H9 (cell line): ENCODE measurements around the gene KDM2A. TPM values are rescaled to one million over a fixed set of nuclear protein-coding genes. Genes with fewer than 3 reads are reported as not detected.

Source experiments
- DNase-seq: peaks from one replicate; pipeline ENCODE4 v3.0.0-alpha.2; 2017
- H2AFZ ChIP-seq: one replicate; pipeline ENCODE4 v1.6.1; 2013; ENCODE audit warnings: mild to moderate bottlenecking, low read length, control low read depth, moderate library complexity
- H2AK5ac ChIP-seq: 2 replicates; pipeline ENCODE4 v1.6.1; 2013; ENCODE audit warnings: low read length, control low read depth, mixed read lengths; ENCODE audit not compliant: insufficient read length
- H2BK120ac ChIP-seq: one replicate; pipeline ENCODE4 v1.6.1; 2013; ENCODE audit warnings: low read depth, mild to moderate bottlenecking, low read length, control low read depth, inconsistent platforms; ENCODE audit not compliant: poor library complexity, severe bottlenecking
- H2BK12ac ChIP-seq: 2 replicates; pipeline ENCODE4 v1.6.1; 2013; ENCODE audit warnings: low read length, control low read depth, mixed read lengths, low read depth; ENCODE audit not compliant: insufficient read length
- H2BK15ac ChIP-seq: 2 replicates; pipeline ENCODE4 v1.6.1; 2013; ENCODE audit warnings: low read depth, low read length, control low read depth
- H2BK20ac ChIP-seq: one replicate; pipeline ENCODE4 v1.6.1; 2013; ENCODE audit warnings: low read depth, mild to moderate bottlenecking, low read length, control low read depth, inconsistent platforms; ENCODE audit not compliant: poor library complexity, severe bottlenecking
- H2BK5ac ChIP-seq: 2 replicates; pipeline ENCODE4 v1.6.1; 2013; ENCODE audit warnings: low read length, control low read depth, mixed read lengths; ENCODE audit not compliant: insufficient read length
- H3K14ac ChIP-seq: 2 replicates; pipeline ENCODE4 v1.6.1; 2013; ENCODE audit warnings: low read length, control low read depth; ENCODE audit not compliant: insufficient read depth
- H3K18ac ChIP-seq: 2 replicates; pipeline ENCODE4 v1.6.1; 2013; ENCODE audit warnings: low read depth, mild to moderate bottlenecking, mixed read lengths, low read length, control low read depth; ENCODE audit not compliant: insufficient read length
- H3K23ac ChIP-seq: 2 replicates; pipeline ENCODE4 v1.6.1; 2013; ENCODE audit warnings: low read length, control low read depth, mixed read lengths, low read depth; ENCODE audit not compliant: insufficient read length
- H3K23me2 ChIP-seq: 2 replicates; pipeline ENCODE4 v1.6.1; 2013; ENCODE audit warnings: low read depth, mild to moderate bottlenecking, mixed read lengths, low read length, control low read depth; ENCODE audit not compliant: insufficient read length, poor library complexity, severe bottlenecking
- H3K27ac ChIP-seq: 2 replicates; pipeline ENCODE4 v1.5.1; 2013; ENCODE audit warnings: low read length, control low read depth, mixed read lengths, low read depth; ENCODE audit not compliant: insufficient read length
- H3K27me3 ChIP-seq: 2 replicates; pipeline ENCODE4 v1.6.1; 2013; ENCODE audit warnings: low read length, control low read depth, inconsistent platforms; ENCODE audit not compliant: insufficient read depth
- H3K4ac ChIP-seq: 2 replicates; pipeline ENCODE4 v1.6.1; 2013; ENCODE audit warnings: low read depth, mild to moderate bottlenecking, control low read depth, inconsistent platforms, low read length, moderate library complexity
- H3K4me1 ChIP-seq: 2 replicates; pipeline ENCODE4 v1.6.1; 2013; ENCODE audit warnings: low read length, control low read depth, inconsistent platforms; ENCODE audit not compliant: insufficient read depth
- H3K4me2 ChIP-seq: 2 replicates; pipeline ENCODE4 v1.6.1; 2013; ENCODE audit warnings: low read length, control low read depth, mixed read lengths; ENCODE audit not compliant: insufficient read length, insufficient read depth
- H3K56ac ChIP-seq: 2 replicates; pipeline ENCODE4 v1.6.1; 2013; ENCODE audit warnings: low read depth, mild to moderate bottlenecking, mixed read lengths, low read length, control low read depth; ENCODE audit not compliant: insufficient read length
- H3K79me1 ChIP-seq: 2 replicates; pipeline ENCODE4 v1.6.1; 2013; ENCODE audit warnings: low read depth, mild to moderate bottlenecking, moderate library complexity, low read length, control low read depth, inconsistent platforms; ENCODE audit not compliant: insufficient read depth, poor library complexity, severe bottlenecking
- H3K79me2 ChIP-seq: 2 replicates; pipeline ENCODE4 v1.6.1; 2013; ENCODE audit warnings: low read length, control low read depth, inconsistent platforms; ENCODE audit not compliant: insufficient read depth
- H3K9ac ChIP-seq: 2 replicates; pipeline ENCODE4 v1.6.1; 2013; ENCODE audit warnings: low read length, control low read depth, mixed read lengths; ENCODE audit not compliant: insufficient read length; ENCODE audit errors: extremely low read depth
- H3K9me3 ChIP-seq: one replicate; pipeline ENCODE4 v1.6.1; 2013; ENCODE audit warnings: low read depth, low read length, inconsistent platforms; ENCODE audit not compliant: control insufficient read depth
- H3T11ph ChIP-seq: one replicate; pipeline ENCODE4 v1.6.1; 2013; ENCODE audit warnings: mild to moderate bottlenecking, low read length, control low read depth, inconsistent platforms
- H4K20me1 ChIP-seq: one replicate; pipeline ENCODE4 v1.6.1; 2013; ENCODE audit not compliant: control insufficient read depth, insufficient read length, insufficient read depth
- H4K5ac ChIP-seq: 2 replicates; pipeline ENCODE4 v1.6.1; 2013; ENCODE audit warnings: low read depth, mild to moderate bottlenecking, mixed read lengths, low read length, control low read depth; ENCODE audit not compliant: insufficient read length
- H4K8ac ChIP-seq: replicated peaks from 2 replicates; pipeline ENCODE4 v1.6.1; 2013; ENCODE audit warnings: low read length, control low read depth, mixed read lengths, low read depth; ENCODE audit not compliant: insufficient read length
- H4K91ac ChIP-seq: 2 replicates; pipeline ENCODE4 v1.6.1; 2013; ENCODE audit warnings: low read depth, mild to moderate bottlenecking, moderate library complexity, mixed read lengths, low read length, control low read depth; ENCODE audit not compliant: insufficient read length
- H3K27ac Mint-ChIP-seq, 3 experiments: 2 replicates in 2 of 3; 3 replicates in 1 of 3; pipeline ENCODE4 v1.8.0; 2020 to 2021; ENCODE audit warnings: mixed read lengths in 3 of 3, mild to moderate bottlenecking in 1 of 3, moderate library complexity in 1 of 3
- H3K27me3 Mint-ChIP-seq: 2 replicates; pipeline ENCODE4 v1.8.0; 2021; ENCODE audit warnings: low read depth, mild to moderate bottlenecking, moderate library complexity, mixed read lengths
- H3K36me3 Mint-ChIP-seq, 3 experiments: 2 replicates in 2 of 3; 3 replicates in 1 of 3; pipeline ENCODE4 v1.8.0; 2020 to 2021; ENCODE audit warnings: low read depth in 3 of 3, mixed read lengths in 3 of 3; ENCODE audit not compliant: insufficient read depth in 1 of 3
- H3K4me1 Mint-ChIP-seq, 2 experiments: 2 replicates each; pipeline ENCODE4 v1.8.0; 2020; ENCODE audit warnings: mixed read lengths in 2 of 2
- H3K4me3 Mint-ChIP-seq, 2 experiments: 2 replicates in 1 of 2; 3 replicates in 1 of 2; pipeline ENCODE4 v1.8.0; 2020 to 2021; ENCODE audit warnings: mild to moderate bottlenecking in 2 of 2, mixed read lengths in 2 of 2, moderate library complexity in 1 of 2
- H3K9me3 Mint-ChIP-seq, 2 experiments: 2 replicates in 1 of 2; 3 replicates in 1 of 2; pipeline ENCODE4 v1.8.0; 2020; ENCODE audit warnings: mild to moderate bottlenecking in 2 of 2, mixed read lengths in 2 of 2, moderate library complexity in 1 of 2
- WGBS: extraction: QIAGEN DNeasy Blood & Tissue Kit; methylation state at CpG from one replicate; pipeline ENCODE4 v1.1.7; 2013; ENCODE audit warnings: missing lambda C conversion rate, low lambda C conversion rate, mixed read lengths; ENCODE audit not compliant: insufficient read length; ENCODE audit errors: extremely low coverage; 5-methylcytosine and 5-hydroxymethylcytosine counted together
- total RNA-seq: library from RNA; stranded (reverse); gene quantifications from 2 replicates; pipeline ENCODE4 v1.2.1, GENCODE V29; 2021
- TF ChIP-seq, protein P1 (sequence below): fragments of 200-600 bp; sonication (generic); conservative IDR thresholded peaks from 3 replicates; pipeline ENCODE4 v1.8.0; 2021; ENCODE audit warnings: antibody characterized with exemption, mild to moderate bottlenecking

Gene KDM2A
- total RNA-seq, 1 experiment from 2014 or later = 85.9 TPM

DNA sequence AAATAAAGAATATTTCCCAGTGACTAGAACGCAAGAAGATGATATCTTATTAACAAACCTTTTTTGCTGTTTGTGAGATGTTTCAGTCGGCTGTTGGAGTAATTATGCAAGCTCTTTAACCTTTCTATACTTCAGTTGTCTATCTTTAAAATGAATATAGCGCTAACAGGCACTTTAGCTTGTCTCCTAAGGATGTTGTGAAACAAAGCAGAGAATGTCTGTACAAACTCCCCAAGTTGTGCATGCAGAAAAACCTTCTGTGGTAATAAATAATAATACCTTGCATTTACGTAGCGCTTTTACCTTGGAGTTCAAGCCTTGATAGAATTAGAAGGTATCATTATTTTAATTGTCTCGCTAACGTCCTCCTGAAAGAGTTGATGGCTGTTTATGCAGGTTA, 1.9 kb upstream of the KDM2A start:
- H3K18ac ChIP-seq = no peak overlapping the region
- H3K9me3 ChIP-seq = no peaks in the 10 kb centered on the region
- no peak overlapping the region for H3K23ac ChIP-seq
- H4K20me1 ChIP-seq = no peaks in the 10 kb centered on the region
- no peak for DNase-seq
- Mint-ChIP-seq H3K27me3 (no peaks in the 10 kb centered on the region; the same call in 1 of the 2 replicates), H3K27ac (no peak overlapping the region), H3K4me3 (peak overlapping the region; percentile 72 to 83), H3K9me3 (peaks cover 0 to 2% of the 10 kb centered on the region in 2 experiments; a peak in 2 of 5 replicates), H3K36me3 (peaks cover 3 to 14% (median 5%) of the 10 kb centered on the region in 3 experiments; a peak in 5 of 7 replicates), H3K4me1 (peaks cover 38% of the 10 kb centered on the region in 2 experiments)
- H3K14ac ChIP-seq = peak overlapping the region; percentile 83; the same call in 1 of the 2 replicates
- no peak overlapping the region for H4K5ac ChIP-seq
- H2BK12ac ChIP-seq = no peak overlapping the region
- no peak overlapping the region for H4K8ac ChIP-seq
- H2AK5ac ChIP-seq = no peak overlapping the region
- H2BK5ac ChIP-seq = no peak overlapping the region
- H2BK120ac ChIP-seq = no peak overlapping the region
- TF ChIP-seq, protein P1, sequence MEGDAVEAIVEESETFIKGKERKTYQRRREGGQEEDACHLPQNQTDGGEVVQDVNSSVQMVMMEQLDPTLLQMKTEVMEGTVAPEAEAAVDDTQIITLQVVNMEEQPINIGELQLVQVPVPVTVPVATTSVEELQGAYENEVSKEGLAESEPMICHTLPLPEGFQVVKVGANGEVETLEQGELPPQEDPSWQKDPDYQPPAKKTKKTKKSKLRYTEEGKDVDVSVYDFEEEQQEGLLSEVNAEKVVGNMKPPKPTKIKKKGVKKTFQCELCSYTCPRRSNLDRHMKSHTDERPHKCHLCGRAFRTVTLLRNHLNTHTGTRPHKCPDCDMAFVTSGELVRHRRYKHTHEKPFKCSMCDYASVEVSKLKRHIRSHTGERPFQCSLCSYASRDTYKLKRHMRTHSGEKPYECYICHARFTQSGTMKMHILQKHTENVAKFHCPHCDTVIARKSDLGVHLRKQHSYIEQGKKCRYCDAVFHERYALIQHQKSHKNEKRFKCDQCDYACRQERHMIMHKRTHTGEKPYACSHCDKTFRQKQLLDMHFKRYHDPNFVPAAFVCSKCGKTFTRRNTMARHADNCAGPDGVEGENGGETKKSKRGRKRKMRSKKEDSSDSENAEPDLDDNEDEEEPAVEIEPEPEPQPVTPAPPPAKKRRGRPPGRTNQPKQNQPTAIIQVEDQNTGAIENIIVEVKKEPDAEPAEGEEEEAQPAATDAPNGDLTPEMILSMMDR = no peak
- H3K27ac ChIP-seq = no peak overlapping the region
- H3K4me1 ChIP-seq = no peaks in the 10 kb centered on the region; the same call in 1 of the 2 replicates
- no peak overlapping the region for H2BK15ac ChIP-seq
- H3K79me1 ChIP-seq = no peaks in the 10 kb centered on the region
- H4K91ac ChIP-seq = no peak overlapping the region
- peak overlapping the region; percentile 66 for H3K9ac ChIP-seq
- no CpG with 5 or more reads among the region's 7 CpGs for WGBS
- H3T11ph ChIP-seq = no peak overlapping the region
- no peak overlapping the region for H3K4ac ChIP-seq
- peak overlapping the region; percentile 95 for H3K4me2 ChIP-seq
- H2BK20ac ChIP-seq = no peak overlapping the region
- H2AFZ ChIP-seq = no peak overlapping the region
- H3K27me3 ChIP-seq = no peaks in the 10 kb centered on the region
- H3K79me2 ChIP-seq = peaks cover 22% of the 10 kb centered on the region; the same call in 1 of the 2 replicates
- H3K23me2 ChIP-seq = peaks cover 21% of the 10 kb centered on the region
- no peak overlapping the region for H3K56ac ChIP-seq
